CD14-positive monocyte (primary cell): ENCODE measurements around the gene TBX2. TPM values are rescaled to one million over a fixed set of nuclear protein-coding genes. Genes with fewer than 3 reads are reported as not detected.
A peak's percentile ranks its signal among the peaks of the same experiment; 100 is the strongest.

Experiments used
- DNase-seq, 3 donors: peaks; one replicate each; pipeline ENCODE4 v3.0.0-alpha.2; 2011 to 2022
- H2AFZ ChIP-seq: 2 replicates; pipeline ENCODE4 v1.6.0; 2012; ENCODE audit warnings: mild to moderate bottlenecking, low read depth, low read length, inconsistent platforms; ENCODE audit not compliant: insufficient read depth, poor library complexity, severe bottlenecking
- H3K27ac ChIP-seq, 2 donors: 1 replicate in 1 of 2; 2 replicates in 1 of 2; pipeline ENCODE4 v1.5.1; 2012 to 2013; ENCODE audit warnings: low read length in 2 of 2, control low read depth in 1 of 2, inconsistent platforms in 1 of 2, low read depth in 1 of 2, mild to moderate bottlenecking in 1 of 2
- H3K27me3 ChIP-seq, 2 donors: one replicate each; pipeline versions ENCODE4 v1.6.0 to v1.6.1; 2011 to 2013; ENCODE audit warnings: low read length in 2 of 2; ENCODE audit not compliant: control insufficient read depth in 2 of 2, insufficient read depth in 2 of 2
- H3K36me3 ChIP-seq, 2 donors: replicated peaks in 1 of 2; 1 replicate in 1 of 2; 2 replicates in 1 of 2; pipeline versions ENCODE4 v1.5.1 to v1.6.1; 2012 to 2013; ENCODE audit warnings: low read length in 2 of 2, control low read depth in 1 of 2, inconsistent platforms in 1 of 2, mild to moderate bottlenecking in 1 of 2; ENCODE audit not compliant: insufficient read depth in 2 of 2, control insufficient read depth in 1 of 2
- H3K4me1 ChIP-seq, 2 donors: 1 replicate in 1 of 2; 2 replicates in 1 of 2; pipeline versions ENCODE4 v1.5.1 to v1.6.1; 2012 to 2013; ENCODE audit warnings: low read length in 2 of 2, control low read depth in 1 of 2, inconsistent platforms in 1 of 2, mild to moderate bottlenecking in 1 of 2, moderate library complexity in 1 of 2; ENCODE audit not compliant: insufficient read depth in 2 of 2, control insufficient read depth in 1 of 2
- H3K4me2 ChIP-seq: replicated peaks from 2 replicates; pipeline ENCODE3; 2012; ENCODE audit warnings: low read length, moderate library complexity, mild to moderate bottlenecking; ENCODE audit not compliant: poor library complexity, severe bottlenecking; ENCODE audit errors: extremely low read depth
- H3K4me3 ChIP-seq, 3 experiments: fragments of 200-600 bp in 1 of 3; sonication (generic) in 1 of 3; replicated peaks in 1 of 3; 1 replicate in 2 of 3; 2 replicates in 1 of 3; pipeline ENCODE4 v1.5.1; 2011 to 2013; ENCODE audit warnings: low read length in 3 of 3, mild to moderate bottlenecking in 3 of 3, control low read depth in 2 of 3, low read depth in 2 of 3, inconsistent platforms in 1 of 3, moderate library complexity in 1 of 3
- H3K79me2 ChIP-seq: 2 replicates; pipeline ENCODE4 v1.6.0; 2012; ENCODE audit warnings: mild to moderate bottlenecking, control low read depth, inconsistent platforms, low read length, moderate library complexity; ENCODE audit not compliant: insufficient read depth
- H3K9ac ChIP-seq: 2 replicates; pipeline ENCODE4 v1.6.0; 2017; ENCODE audit warnings: low read length, mild to moderate bottlenecking; ENCODE audit not compliant: insufficient read depth, poor library complexity, severe bottlenecking
- H3K9me3 ChIP-seq, 2 donors: replicated peaks in 1 of 2; 1 replicate in 1 of 2; 2 replicates in 1 of 2; pipeline versions ENCODE4 v1.5.1 to v1.6.1; 2012 to 2013; ENCODE audit warnings: low read length in 2 of 2, control low read depth in 1 of 2; ENCODE audit not compliant: control insufficient read depth in 1 of 2, insufficient read depth in 1 of 2
- H4K20me1 ChIP-seq: 2 replicates; pipeline ENCODE4 v1.6.0; 2012; ENCODE audit warnings: mild to moderate bottlenecking, low read length, control low read depth, moderate library complexity; ENCODE audit not compliant: insufficient read depth
- H3K27ac Mint-ChIP-seq, 7 donors: one replicate each; pipeline ENCODE4 v1.8.0; 2020; ENCODE audit warnings: mild to moderate bottlenecking in 7 of 7, mixed read lengths in 7 of 7, moderate library complexity in 6 of 7, inconsistent platforms in 2 of 7
- H3K27me3 Mint-ChIP-seq, 3 donors: one replicate each; pipeline ENCODE4 v1.8.0; 2021 to 2022; ENCODE audit warnings: low read depth in 3 of 3, mild to moderate bottlenecking in 3 of 3, mixed read lengths in 3 of 3, moderate library complexity in 3 of 3, inconsistent platforms in 1 of 3
- H3K36me3 Mint-ChIP-seq, 2 donors: one replicate each; pipeline ENCODE4 v1.8.0; 2020; ENCODE audit warnings: mixed read lengths in 2 of 2, inconsistent platforms in 1 of 2, mild to moderate bottlenecking in 1 of 2
- H3K4me1 Mint-ChIP-seq: one replicate; pipeline ENCODE4 v1.8.0; 2020; ENCODE audit warnings: mild to moderate bottlenecking, mixed read lengths
- H3K4me3 Mint-ChIP-seq, 2 donors: one replicate each; pipeline ENCODE4 v1.8.0; 2020; ENCODE audit warnings: mild to moderate bottlenecking in 2 of 2, mixed read lengths in 2 of 2, moderate library complexity in 1 of 2
- H3K9me3 Mint-ChIP-seq, 7 donors: one replicate each; pipeline ENCODE4 v1.8.0; 2020 to 2022; ENCODE audit warnings: mixed read lengths in 7 of 7, mild to moderate bottlenecking in 6 of 7, moderate library complexity in 6 of 7, inconsistent platforms in 2 of 7
- whole genome bisulfite sequencing: methylation state at CpG from one replicate; pipeline ENCODE4 v1.1.5; 2013; ENCODE audit warnings: missing lambda C conversion rate; ENCODE audit not compliant: insufficient coverage; 5-methylcytosine and 5-hydroxymethylcytosine counted together
- intact Hi-C, 2 donors: fragments of 100-400 bp; cut with micrococcal nuclease; formaldehyde crosslinking; loops; one replicate each; pipeline versions ENCODE4 v1.15.0 to v1.15.1; 2023
- polyA minus RNA-seq: library from RNA; depleted of rRNA, polyadenylated mRNA; stranded (reverse); fragments of >200 nt; gene quantifications from 2 replicates; pipeline ENCODE4 v1.2.3, GENCODE V29; 2012
- polyA plus RNA-seq, 3 donors: library from polyadenylated mRNA; depleted of rRNA in 1 of 3; unstranded in 2 of 3; stranded (reverse) in 1 of 3; fragments of 300-500 nt in 2 of 3; fragments of >200 nt in 1 of 3; fragmentation: Illumina TruSeq in 2 of 3; gene quantifications; 1 replicate in 2 of 3; 2 replicates in 1 of 3; pipeline ENCODE4 v1.2.3, GENCODE V29; 2012 to 2021
- total RNA-seq, 12 experiments: library from RNA in 1 of 12; stranded (reverse) in 1 of 12; fragments of 120-200 nt in 1 of 12; gene quantifications; one replicate each; pipeline ENCODE4 v1.2.4 and lab custom pipeline; 2013 to 2026; ENCODE audit warnings: mixed read lengths in 6 of 12, inconsistent platforms in 1 of 12
- TF ChIP-seq, protein P1 (sequence below): fragments of 200-600 bp; IDR thresholded peaks from one replicate; pipeline ENCODE4 v1.8.0; 2022; ENCODE audit warnings: antibody characterized with exemption, mild to moderate bottlenecking

Gene TBX2
- total RNA-seq (2013), result 0.12 TPM
- polyA plus RNA-seq (under 1 TPM in 1 of 3 donors, not detected in 2; 0.03 TPM), polyA minus RNA-seq (not detected in 2 replicates), total RNA-seq (lab: John Stamatoyannopoulos, UW) (0 to 0.81 (median 0.16) reads per million in 11 experiments)

DNA sequence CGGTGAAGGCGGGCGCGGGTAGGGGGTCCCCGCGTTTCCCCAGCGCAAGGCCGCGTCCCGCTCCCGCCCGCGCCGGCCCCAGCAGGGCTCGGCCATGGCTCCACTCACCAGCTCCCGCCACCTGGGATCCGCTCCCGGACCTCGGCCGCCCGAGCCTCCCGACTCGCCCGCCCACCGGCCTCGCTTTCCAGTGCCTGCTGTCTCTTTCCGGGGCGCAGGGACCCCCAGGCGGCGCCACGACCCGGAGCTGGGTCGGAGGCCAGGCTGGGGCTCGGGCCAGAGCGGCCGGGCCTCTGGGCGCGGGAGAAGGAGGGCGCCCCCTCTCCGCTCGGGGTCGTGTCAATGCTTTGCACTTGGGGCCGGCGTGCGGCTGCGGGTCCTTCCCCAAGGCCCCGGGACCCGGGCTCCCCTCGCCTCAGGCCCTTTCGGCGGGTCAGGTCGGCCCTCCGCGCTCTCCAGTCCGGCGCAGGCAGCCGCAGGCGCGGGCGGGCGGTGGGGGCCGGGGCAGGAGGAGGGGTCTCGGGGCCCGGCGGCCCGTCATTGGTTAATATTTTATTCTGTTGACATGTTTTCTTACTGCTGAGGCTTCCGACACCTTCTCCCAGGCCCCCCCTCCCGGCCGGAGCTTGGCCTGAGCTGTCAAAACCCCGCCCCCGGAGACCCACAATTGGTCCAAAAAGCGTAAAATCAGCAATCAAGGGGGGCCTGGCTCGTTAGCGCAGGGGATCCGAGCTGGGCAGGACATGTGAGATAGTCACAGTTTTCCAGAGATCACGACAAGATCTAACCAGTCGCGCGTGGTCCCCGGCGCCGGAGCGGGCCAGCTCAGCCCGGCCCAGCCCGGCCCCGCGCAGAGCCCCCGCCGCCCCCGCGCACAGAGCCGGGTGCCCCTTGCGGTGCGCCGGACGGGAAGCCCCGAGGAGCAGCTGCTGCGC is at the start of gene TBX2:
Gene TBX2, plus strand, starts transcription at position 713 of the 935 bp plus-strand sequence. CDS start 334 bp downstream, outside the sequence.
- Histone ChIP-seq H3K27ac (no peak within 1 kb of the TSS), H3K27me3 (peaks cover 66 to 91% of the 10 kb centered on the region in 2 donors), H3K4me2 (peak within 1 kb of the TSS; percentile 41), H3K9me3 (peaks cover 10 to 40% of the 10 kb centered on the region in 2 donors), H3K4me3 (peak within 1 kb of the TSS in 1 of 3 experiments; percentile 28), H3K9ac (no peak within 1 kb of the TSS), H3K4me1 (peaks cover 23 to 47% of the 10 kb centered on the region in 2 donors), H2AFZ (no peak within 1 kb of the TSS), H3K36me3 (no peaks in the 10 kb centered on the region), H4K20me1 (no peaks in the 10 kb centered on the region), H3K79me2 (no peaks in the 10 kb centered on the region)
- intact Hi-C loops, result loop anchor here (10.0 kb wide), 2 partner anchors 395 to 675 kb away; no protein-coding TSS in a partner anchor
- peaks cover 78 to 95% (median 79%) of the 10 kb centered on the region in 3 donors for H3K27me3 Mint-ChIP-seq
- 1% methylated on average over 78 of the region's 98 CpGs for WGBS
- peaks cover 45% of the 10 kb centered on the region for H3K4me1 Mint-ChIP-seq
- TF ChIP-seq, protein P1, sequence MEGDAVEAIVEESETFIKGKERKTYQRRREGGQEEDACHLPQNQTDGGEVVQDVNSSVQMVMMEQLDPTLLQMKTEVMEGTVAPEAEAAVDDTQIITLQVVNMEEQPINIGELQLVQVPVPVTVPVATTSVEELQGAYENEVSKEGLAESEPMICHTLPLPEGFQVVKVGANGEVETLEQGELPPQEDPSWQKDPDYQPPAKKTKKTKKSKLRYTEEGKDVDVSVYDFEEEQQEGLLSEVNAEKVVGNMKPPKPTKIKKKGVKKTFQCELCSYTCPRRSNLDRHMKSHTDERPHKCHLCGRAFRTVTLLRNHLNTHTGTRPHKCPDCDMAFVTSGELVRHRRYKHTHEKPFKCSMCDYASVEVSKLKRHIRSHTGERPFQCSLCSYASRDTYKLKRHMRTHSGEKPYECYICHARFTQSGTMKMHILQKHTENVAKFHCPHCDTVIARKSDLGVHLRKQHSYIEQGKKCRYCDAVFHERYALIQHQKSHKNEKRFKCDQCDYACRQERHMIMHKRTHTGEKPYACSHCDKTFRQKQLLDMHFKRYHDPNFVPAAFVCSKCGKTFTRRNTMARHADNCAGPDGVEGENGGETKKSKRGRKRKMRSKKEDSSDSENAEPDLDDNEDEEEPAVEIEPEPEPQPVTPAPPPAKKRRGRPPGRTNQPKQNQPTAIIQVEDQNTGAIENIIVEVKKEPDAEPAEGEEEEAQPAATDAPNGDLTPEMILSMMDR, result no peak
- no peak for DNase-seq
- H3K36me3 Mint-ChIP-seq, result peaks cover 13 to 15% of the 10 kb centered on the region in 2 donors
- H3K9me3 Mint-ChIP-seq, result peaks cover 0 to 30% (median 16%) of the 10 kb centered on the region in 7 donors
- H3K27ac Mint-ChIP-seq, result no peak within 1 kb of the TSS
- H3K4me3 Mint-ChIP-seq, result peak within 1 kb of the TSS; percentile 56 to 92

DNA sequence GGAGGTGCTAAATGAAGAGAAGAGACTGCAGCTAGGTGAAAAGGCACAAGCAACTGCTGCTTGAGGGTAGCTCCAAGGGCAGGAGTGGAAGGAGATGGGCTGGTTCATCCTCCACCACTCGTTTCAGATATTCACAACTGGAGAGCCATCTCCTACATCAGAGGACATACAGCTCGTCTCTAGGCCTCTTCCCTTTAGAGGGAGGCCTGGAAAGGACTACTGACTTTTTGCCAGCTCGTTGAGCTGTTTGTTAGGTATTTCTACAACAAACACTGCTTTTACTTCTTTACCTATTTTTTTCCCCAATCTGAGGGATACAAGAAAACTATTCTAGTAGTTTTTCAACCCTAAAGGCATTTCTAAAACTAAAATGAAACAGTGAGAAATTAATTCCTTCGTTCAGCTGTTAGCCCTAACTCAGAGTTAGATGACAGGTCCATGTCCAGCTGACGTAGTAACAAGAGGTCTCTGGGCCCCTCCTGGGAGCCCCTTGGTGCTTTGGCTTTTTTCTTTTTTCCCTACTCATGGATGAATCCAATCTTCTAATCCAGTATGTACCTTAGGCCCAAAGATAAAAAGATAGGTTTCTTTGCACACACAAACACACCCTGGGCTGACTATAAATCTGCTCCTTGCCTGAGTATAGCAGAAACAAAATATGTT is 47.8 kb upstream of the TBX2 start:
- H3K36me3 ChIP-seq, result no peaks in the 10 kb centered on the region
- H2AFZ ChIP-seq, result no peak overlapping the region
- 93% methylated on average over 2 of the region's 5 CpGs for WGBS
- no peak overlapping the region for H3K9ac ChIP-seq
- H3K79me2 ChIP-seq, result no peaks in the 10 kb centered on the region
- no peak overlapping the region for H3K4me3 Mint-ChIP-seq
- H3K9me3 Mint-ChIP-seq, result no peaks in the 10 kb centered on the region
- H3K4me1 ChIP-seq, result no peaks in the 10 kb centered on the region
- peaks cover 2 to 4% (median 3%) of the 10 kb centered on the region in 3 donors for H3K27me3 Mint-ChIP-seq
- H3K4me1 Mint-ChIP-seq, result no peaks in the 10 kb centered on the region
- no peak overlapping the region for H3K4me3 ChIP-seq
- no peaks in the 10 kb centered on the region for H3K27me3 ChIP-seq
- TF ChIP-seq, protein P1, result no peak
- intact Hi-C loops, result no loop called here
- no peaks in the 10 kb centered on the region for H4K20me1 ChIP-seq
- peaks cover 0 to 2% of the 10 kb centered on the region in 2 donors for H3K36me3 Mint-ChIP-seq
- no peak for DNase-seq
- no peak overlapping the region for H3K27ac Mint-ChIP-seq
- no peak overlapping the region for H3K4me2 ChIP-seq
- no peak overlapping the region for H3K27ac ChIP-seq
- H3K9me3 ChIP-seq, result no peaks in the 10 kb centered on the region
